ES-I3 (cell line): ENCODE data around the gene DEXI.
A peak's percentile ranks its signal among the peaks of the same experiment; 100 is the strongest.

Experiments
- H3K36me3 ChIP-seq: 2 replicates; pipeline ENCODE4 v1.6.1; 2013; ENCODE audit warnings: mild to moderate bottlenecking, low read length, control low read depth, moderate library complexity; ENCODE audit not compliant: insufficient read depth
- H3K4me1 ChIP-seq: 2 replicates; pipeline ENCODE4 v1.6.1; 2013; ENCODE audit warnings: mild to moderate bottlenecking, control low read depth, low read length; ENCODE audit not compliant: insufficient read depth
- H3K9ac ChIP-seq: 2 replicates; pipeline ENCODE4 v1.6.1; 2013; ENCODE audit warnings: low read depth, mild to moderate bottlenecking, low read length, moderate library complexity
- H3K9me3 ChIP-seq: 2 replicates; pipeline ENCODE4 v1.6.1; 2013; ENCODE audit warnings: mild to moderate bottlenecking, low read length, moderate library complexity; ENCODE audit not compliant: control insufficient read depth, insufficient read depth

Gene DEXI

DNA sequence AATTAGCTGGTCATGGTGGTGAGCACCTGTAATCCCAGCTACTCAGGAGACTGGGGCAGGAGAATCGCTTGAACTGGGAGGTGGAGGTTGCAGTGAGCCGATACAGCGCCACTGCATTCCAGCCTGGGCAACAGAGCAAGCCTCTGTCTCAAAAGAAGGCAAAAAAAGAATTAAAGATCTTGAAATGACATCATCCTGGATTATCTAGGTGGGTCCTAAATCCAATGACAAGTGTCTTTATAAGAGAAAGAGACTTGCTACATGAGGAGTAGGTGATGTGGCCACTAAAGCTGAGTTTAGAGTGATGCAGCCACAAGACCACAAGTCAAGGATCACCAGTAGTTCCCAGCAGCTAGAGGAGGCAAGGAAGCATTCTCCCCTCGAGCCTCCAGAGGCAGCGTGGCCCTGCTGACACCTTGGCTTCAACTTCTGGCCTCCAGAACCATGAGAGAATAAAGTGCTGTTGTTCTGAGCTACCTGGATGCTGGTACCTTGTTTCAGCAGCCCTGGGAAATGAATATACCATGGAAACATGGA, 49.4 kb downstream of the DEXI start:
- Histone ChIP-seq H3K9ac (no peak overlapping the region), H3K9me3 (no peaks in the 10 kb centered on the region), H3K36me3 (no peaks in the 10 kb centered on the region), H3K4me1 (peaks cover 3% of the 10 kb centered on the region; the same call in 1 of the 2 replicates)

DNA sequence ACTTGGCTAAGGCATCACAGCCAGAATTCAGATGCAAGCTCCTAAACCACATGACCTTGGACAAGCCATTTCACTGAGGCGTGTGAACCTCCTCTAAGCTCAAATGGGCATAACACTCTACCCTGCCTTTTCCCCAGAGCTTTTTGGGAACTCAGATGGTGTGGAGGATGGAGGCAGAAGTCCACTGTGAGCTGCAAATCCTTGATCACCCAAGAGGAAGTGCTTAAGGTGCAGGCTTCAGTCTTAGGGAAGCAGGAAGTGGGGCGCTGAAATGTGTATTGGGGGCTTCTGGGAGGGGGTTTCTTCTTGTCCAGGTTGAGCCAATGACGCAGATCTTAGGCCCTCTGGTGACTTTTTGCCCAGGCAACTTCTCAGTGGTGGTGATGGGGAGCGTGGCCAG, 52.4 kb downstream of the DEXI start:
- no peaks in the 10 kb centered on the region for H3K4me1 ChIP-seq
- H3K9ac ChIP-seq, result no peak overlapping the region
- no peaks in the 10 kb centered on the region for H3K36me3 ChIP-seq
- H3K9me3 ChIP-seq, result no peaks in the 10 kb centered on the region

DNA sequence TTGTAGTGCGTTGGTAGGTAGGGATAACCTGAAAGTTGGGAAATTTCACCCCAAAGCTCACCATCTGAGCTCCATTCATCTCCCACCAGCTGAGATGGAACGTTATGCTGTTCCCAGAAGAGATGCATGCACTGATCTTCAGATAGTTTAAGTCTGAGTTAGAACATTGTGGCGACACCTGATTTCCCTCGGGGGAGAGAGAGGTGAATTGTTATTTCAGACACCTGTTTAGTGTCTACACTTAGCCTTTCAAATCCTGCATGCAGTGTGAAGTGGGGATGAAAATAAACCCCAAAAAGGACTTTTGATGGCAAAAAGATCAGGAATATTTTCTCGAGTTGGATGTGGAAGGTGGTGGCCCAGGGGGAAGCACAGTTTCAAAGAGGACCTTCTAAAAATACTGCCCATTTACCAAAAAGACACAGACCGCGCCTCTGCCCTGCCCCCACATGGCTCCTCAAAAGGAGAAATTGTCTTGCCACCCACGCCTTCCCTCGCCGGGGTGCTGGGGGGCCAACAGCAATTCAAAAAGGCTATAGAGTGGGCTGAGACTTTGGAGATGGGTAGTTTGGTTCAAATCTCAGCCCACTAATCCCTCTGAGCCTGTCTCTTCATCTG, 53.8 kb downstream of the DEXI start:
- H3K36me3 ChIP-seq, result no peaks in the 10 kb centered on the region
- H3K9me3 ChIP-seq, result no peaks in the 10 kb centered on the region
- H3K4me1 ChIP-seq, result no peaks in the 10 kb centered on the region
- H3K9ac ChIP-seq, result no peak overlapping the region

DNA sequence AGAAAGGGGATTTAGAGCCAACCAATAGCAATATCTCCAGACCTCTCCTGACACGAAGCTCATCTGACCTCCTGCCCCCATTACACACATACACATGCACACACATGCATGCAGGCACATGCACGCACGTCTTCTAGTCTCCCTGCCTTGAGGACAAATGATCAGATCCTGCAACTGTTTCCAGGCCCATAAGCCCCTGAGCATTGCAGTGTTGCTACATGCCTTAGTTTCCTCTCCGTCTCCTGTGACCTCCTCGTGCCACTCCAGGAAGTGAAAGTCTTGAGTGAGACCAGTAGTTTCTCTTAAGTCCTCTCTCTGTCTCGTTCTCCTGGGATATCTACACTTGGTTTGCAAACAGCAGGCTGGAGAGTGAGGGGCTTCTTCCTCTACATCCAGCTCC, 57.0 kb downstream of the DEXI start:
- H3K36me3 ChIP-seq, result no peaks in the 10 kb centered on the region
- H3K9ac ChIP-seq, result no peak overlapping the region
- H3K9me3 ChIP-seq, result no peaks in the 10 kb centered on the region
- no peaks in the 10 kb centered on the region for H3K4me1 ChIP-seq

DNA sequence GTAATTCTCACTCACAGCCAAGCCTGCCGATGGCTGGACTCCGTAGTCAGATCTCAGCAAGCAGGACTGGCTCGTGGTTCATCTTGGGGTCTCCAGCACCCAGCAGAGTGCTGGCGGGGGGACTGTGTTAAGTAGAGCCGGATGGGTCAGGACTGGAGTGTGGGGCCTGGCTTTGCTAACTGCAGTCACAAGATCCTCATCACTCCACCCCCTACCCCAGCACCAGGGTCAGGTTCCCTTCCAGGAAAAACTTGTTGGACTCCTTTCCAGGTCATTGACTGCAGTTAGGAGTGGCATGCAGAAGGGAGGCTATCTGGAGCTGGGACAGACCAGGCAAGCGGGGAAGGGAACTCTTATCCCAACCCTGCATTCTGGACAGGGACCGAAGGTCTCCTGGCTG, 59.3 kb downstream of the DEXI start:
- Histone ChIP-seq H3K36me3 (no peaks in the 10 kb centered on the region), H3K9me3 (no peaks in the 10 kb centered on the region), H3K4me1 (peaks cover 6% of the 10 kb centered on the region; the same call in 1 of the 2 replicates), H3K9ac (no peak overlapping the region)

DNA sequence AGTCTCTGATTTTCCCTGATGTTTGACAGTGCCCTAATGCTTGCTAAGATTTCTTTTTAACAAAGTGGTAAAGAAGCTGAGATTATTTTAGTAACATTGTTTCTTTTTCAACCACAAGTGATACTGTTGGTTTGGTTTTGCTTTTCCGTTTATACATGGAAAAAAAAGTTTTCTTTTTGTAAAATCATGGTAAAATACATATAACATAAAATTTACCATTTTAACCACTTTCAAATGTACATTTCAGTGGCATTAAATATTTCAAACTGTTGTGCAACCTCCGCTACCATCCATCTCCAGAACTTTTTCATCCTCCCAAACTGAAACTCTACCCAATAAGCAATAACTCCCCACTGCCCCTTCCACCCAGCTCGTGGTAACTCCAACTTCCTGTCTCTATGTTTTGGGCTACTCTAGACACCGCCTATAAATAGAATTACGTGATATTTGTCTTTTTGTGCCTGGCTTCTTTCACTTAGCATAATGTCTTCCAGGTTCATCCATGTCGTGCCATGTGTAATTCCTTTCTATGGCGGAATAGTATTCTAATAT, 60.7 kb downstream of the DEXI start:
- Histone ChIP-seq H3K9ac (no peak overlapping the region), H3K4me1 (peaks cover 7% of the 10 kb centered on the region; the same call in 1 of the 2 replicates), H3K36me3 (no peaks in the 10 kb centered on the region), H3K9me3 (no peaks in the 10 kb centered on the region)

DNA sequence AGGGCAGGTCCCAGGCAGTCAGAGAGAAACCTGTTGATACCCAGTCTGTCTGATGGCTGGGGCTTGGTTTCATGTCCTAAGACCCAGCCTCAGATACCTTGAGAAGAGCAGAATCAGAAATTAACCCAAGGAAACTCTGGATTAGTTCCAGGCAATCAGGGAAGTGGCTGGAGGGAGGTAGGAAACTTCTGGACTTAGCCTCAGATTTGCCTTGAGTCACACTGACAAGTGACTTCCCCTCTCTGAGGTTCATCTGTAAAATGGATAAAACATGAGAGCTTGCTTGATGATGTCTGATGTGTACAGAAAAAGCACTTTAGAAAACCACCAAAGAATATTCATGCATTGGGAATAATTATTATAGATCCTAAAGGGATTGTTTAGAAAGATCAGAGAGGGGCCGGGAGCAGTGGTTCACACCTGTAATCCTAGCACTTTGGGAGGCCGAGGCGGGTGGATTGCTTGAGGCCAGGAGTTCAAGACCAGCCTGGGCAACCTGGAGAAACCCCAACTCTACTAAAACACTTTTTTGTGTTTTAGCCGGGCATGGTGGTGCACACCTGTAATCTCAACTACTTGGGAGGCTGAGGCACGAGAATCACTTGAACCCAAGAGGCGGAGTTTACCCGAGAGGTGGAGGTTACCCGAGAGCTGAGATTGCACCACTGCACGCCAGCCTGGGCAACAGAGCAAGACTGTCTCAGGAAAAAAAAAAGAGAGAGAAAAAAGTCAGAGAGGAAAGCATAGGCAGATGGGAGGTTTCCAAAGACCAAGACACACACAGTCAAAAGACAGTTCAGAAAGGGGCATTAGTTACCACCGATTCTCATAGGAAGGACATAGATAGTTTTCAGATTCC, 61.4 kb downstream of the DEXI start:
- peaks cover 7% of the 10 kb centered on the region; the same call in 1 of the 2 replicates for H3K4me1 ChIP-seq
- no peaks in the 10 kb centered on the region for H3K9me3 ChIP-seq
- no peaks in the 10 kb centered on the region for H3K36me3 ChIP-seq
- H3K9ac ChIP-seq, result no peak overlapping the region

DNA sequence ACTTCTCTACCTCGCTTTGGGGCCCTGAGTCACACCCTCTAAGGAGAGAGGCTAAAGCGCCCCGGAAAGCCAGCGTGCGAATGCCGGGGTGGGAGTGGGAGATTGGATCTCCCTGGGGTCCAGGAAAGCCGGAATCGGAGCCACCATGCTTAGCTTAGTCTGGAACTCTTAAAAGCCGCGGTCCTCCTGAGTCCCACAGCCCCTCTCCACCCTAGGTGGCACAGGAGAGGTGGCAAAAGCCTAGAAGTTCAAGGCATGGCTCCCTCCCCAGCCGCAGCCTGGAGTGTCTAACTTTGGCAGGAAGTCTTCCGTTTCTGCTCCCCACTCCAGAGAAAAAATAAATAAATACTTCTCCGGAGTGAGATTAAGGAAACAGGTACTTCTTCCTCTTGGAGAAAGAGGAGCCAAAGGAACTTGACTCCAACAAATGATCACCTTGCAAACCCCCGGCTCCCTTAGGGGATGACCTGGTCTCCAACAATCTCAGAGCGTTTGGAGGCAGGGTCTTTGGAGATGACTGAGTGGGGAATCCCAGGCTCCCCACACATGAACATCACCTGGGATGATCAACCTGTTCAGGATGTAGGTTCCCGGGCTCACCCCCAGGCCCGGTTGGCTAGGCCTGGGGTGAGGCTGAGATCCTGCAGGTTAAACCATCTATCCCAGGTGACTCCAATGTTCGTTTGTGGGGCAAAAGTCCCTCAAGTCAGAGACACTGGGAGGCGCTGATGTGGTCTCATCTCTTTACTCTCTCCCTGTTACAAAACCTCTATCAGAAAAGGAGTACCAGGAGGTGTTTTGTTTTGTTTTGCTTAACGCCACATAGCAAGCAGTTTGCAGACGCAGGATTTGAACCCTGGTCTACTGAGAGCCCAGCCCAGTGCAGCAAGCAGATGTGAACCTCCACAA, 62.3 kb downstream of the DEXI start:
- Histone ChIP-seq H3K4me1 (peaks cover 7% of the 10 kb centered on the region; the same call in 1 of the 2 replicates), H3K9ac (peak overlapping the region; percentile 35; the same call in 1 of the 2 replicates), H3K36me3 (no peaks in the 10 kb centered on the region), H3K9me3 (no peaks in the 10 kb centered on the region)
